ENCODE results near the gene DPEP3.

- no peak for TF ChIP-seq REST (IDR thresholded peaks at IDR 0.05; ENCODE audit: borderline replicate concordance)
- no peak for TF ChIP-seq CTCF (IDR thresholded peaks at IDR 0.05; ENCODE audit: poor library complexity, severe bottlenecking)
- no peak for TF ChIP-seq TAF1 (IDR thresholded peaks at IDR 0.05; ENCODE audit: low read depth)
- TF ChIP-seq EP300 (conservative IDR thresholded peaks at IDR 0.05; ENCODE audit: poor library complexity, severe bottlenecking) = no peak
- no peak for TF ChIP-seq EZH2 (IDR thresholded peaks at IDR 0.05; ENCODE audit: borderline replicate concordance, insufficient read depth, low read length, poor library complexity, severe bottlenecking)
- no peak for TF ChIP-seq POLR2AphosphoS5 (IDR thresholded peaks at IDR 0.05)
Measured at GRCh38 chr16:68013440-68013839, 33.1 kb upstream of the DPEP3 start.

All from neural cell (in vitro differentiated cells).